Fibroblast of pulmonary artery (primary cell): ENCODE results near the gene IFI27L2.

Experiments
- DNase-seq: peaks from one replicate; pipeline ENCODE4 v3.0.0-alpha.2; 2010; ENCODE audit warnings: low read depth
- H3K4me3 ChIP-seq: replicated peaks from 2 replicates; pipeline ENCODE4 v1.5.1; 2011; ENCODE audit warnings: low read depth, mild to moderate bottlenecking, control low read depth, low read length, moderate library complexity
- TF ChIP-seq, protein P1 (sequence below): IDR thresholded peaks from 2 replicates; pipeline ENCODE4 v1.5.1; 2011; ENCODE audit warnings: mild to moderate bottlenecking, control low read depth, low read length, inconsistent platforms; ENCODE audit errors: missing control alignments

Gene IFI27L2

GRCh38 chr14:94126419-94126677 lies 3.1 kb downstream of the IFI27L2 start:
- no peak for DNase-seq
- TF ChIP-seq, protein P1, sequence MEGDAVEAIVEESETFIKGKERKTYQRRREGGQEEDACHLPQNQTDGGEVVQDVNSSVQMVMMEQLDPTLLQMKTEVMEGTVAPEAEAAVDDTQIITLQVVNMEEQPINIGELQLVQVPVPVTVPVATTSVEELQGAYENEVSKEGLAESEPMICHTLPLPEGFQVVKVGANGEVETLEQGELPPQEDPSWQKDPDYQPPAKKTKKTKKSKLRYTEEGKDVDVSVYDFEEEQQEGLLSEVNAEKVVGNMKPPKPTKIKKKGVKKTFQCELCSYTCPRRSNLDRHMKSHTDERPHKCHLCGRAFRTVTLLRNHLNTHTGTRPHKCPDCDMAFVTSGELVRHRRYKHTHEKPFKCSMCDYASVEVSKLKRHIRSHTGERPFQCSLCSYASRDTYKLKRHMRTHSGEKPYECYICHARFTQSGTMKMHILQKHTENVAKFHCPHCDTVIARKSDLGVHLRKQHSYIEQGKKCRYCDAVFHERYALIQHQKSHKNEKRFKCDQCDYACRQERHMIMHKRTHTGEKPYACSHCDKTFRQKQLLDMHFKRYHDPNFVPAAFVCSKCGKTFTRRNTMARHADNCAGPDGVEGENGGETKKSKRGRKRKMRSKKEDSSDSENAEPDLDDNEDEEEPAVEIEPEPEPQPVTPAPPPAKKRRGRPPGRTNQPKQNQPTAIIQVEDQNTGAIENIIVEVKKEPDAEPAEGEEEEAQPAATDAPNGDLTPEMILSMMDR = no peak
- no peak overlapping the region for H3K4me3 ChIP-seq

DNA sequence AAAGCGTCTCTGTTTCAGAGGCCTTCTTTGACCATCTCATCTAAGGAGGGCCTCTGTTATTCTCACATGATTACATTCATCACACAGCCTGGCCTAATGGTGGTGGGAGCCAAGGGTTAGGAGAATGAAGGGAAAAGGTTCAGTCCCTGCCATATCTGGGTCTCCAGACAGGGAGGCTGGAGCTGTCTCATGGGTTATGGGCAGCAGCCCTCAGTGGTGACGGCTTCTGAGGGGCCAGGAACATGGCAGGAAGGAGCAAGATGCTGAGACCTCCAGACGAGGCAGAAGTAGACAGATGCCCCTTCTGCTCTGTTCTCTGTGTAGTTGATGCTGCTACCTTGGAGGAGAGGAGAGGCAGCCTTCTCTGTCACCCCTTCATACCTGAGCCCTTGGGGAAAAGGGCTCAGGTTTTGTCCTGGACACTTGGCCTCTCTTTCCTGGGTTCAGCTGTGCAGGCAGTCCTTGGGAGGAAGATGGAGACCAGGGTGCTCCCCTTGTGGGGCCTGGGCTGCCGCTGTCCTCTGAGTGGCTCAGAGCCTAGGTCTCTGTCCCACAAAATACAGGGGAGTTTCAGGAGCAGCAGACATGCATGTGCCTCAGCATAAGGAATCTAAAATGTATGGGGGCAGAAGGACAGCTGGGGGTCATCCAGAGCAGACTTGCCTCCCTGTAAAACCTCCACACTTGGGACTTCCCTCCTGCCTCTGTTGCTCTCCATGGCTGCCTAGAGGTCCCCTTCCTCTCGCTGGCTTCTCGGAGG lies 3.6 kb downstream of the IFI27L2 start:
- no peak overlapping the region for H3K4me3 ChIP-seq
- DNase-seq = no peak
- TF ChIP-seq, protein P1 = no peak

DNA sequence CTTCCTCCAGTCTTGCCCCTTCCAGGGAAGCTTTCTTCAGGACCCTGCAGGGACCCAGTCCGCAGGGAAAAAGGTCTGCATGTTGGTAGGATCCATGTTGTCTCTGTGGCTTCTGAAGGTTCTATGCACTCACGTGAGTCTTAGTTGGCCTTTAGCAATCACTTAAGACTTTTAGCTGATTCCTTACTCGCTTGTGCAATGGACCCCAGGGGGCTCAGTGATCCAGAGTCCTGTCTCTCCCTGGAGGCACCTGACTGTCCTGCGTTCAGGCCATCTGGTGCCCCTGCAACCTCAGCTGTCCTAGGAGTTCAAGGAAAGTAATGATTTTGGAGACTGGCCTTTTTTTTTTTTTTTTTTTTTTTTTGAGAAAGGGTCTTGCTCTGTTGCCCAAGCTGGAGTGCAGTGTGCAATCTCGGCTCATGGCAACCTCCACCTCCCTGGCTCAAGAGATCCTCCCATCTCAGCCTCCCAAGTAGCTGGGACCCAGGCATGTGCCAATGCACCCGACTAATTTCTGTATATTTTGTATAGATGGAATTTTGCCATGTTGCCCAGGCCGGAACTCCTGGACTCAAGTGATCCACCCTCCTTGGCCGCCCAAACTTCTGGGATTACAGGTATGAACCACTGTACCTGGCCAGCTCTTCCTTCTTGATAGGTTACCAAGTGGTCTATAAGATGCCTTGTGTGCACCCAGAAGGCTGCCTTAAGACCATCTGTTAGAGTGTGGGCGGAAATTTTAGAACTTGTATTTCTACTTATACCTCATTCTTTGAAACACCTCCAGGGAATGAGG lies 4.6 kb downstream of the IFI27L2 start:
- no peak for DNase-seq
- no peak overlapping the region for H3K4me3 ChIP-seq
- TF ChIP-seq, protein P1 = no peak

DNA sequence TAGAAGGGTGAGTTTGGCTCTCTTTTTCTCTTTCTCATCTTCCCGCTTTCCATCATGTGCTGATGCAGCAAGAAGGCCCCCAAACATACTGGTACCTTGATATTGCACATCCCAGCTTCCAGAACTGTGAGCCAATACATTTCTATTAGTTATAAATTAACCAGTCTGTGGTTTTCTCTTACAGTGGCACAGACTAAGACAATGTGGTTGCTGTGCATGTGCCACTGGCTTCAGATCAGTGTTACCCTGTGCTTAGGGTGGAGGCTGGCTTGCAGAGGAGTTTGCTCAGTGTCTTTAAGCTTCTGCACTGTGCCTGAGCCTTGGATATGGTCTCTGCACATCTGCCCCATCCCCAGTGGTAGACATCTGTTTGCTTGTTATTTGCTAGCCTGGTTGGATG lies 5.5 kb downstream of the IFI27L2 start:
- TF ChIP-seq, protein P1 = no peak
- no peak for DNase-seq

GRCh38 chr14:94123296-94123695 lies 6.1 kb downstream of the IFI27L2 start:
- DNase-seq = no peak
- TF ChIP-seq, protein P1 = no peak
- no peak overlapping the region for H3K4me3 ChIP-seq

More for the DNA sequence above, 5.5 kb downstream of the IFI27L2 start:
- H3K4me3 ChIP-seq = no peak overlapping the region

GRCh38 chr14:94122438-94122837 lies 7.0 kb downstream of the IFI27L2 start:
- H3K4me3 ChIP-seq = no peak overlapping the region
- no peak for DNase-seq
- TF ChIP-seq, protein P1 = no peak
